Prostate gland (tissue), 2 donors: ENCODE results near the gene SEMA3F. TPM values are rescaled to one million over a fixed set of nuclear protein-coding genes. Genes with fewer than 3 reads are reported as not detected.

Experiments
- DNase-seq: peaks from one replicate; pipeline ENCODE4 v3.0.0-alpha.2; 2019; ENCODE audit warnings: low spot score
- H3K27ac ChIP-seq, 2 donors: fragments of 200-600 bp; sonication (generic); 2 replicates each; pipeline ENCODE4 v1.5.1; 2017 to 2019
- H3K27me3 ChIP-seq: fragments of 200-600 bp; sonication (generic); replicated peaks from 2 replicates; pipeline ENCODE4 v1.5.1; 2019; ENCODE audit not compliant: insufficient read depth
- H3K36me3 ChIP-seq, 2 donors: fragments of 200-600 bp; sonication (generic); 1 replicate in 1 of 2; 2 replicates in 1 of 2; pipeline versions ENCODE4 v1.5.1 to v1.8.1; 2017 to 2019
- H3K4me1 ChIP-seq: fragments of 200-600 bp; sonication (generic); replicated peaks from 2 replicates; pipeline ENCODE4 v1.5.1; 2019
- H3K4me3 ChIP-seq, 2 donors: fragments of 200-600 bp; sonication (generic); 2 replicates each; pipeline ENCODE4 v1.5.1; 2017 to 2019
- H3K9me3 ChIP-seq: fragments of 200-600 bp; sonication (generic); 2 replicates; pipeline ENCODE4 v1.5.1; 2017
- CTCF ChIP-seq, 4 experiments: fragments of 200-600 bp in 2 of 4; fragments of 450-650 bp in 2 of 4; sonication (generic) in 2 of 4; IDR thresholded peaks; 1 replicate in 3 of 4; 2 replicates in 1 of 4; pipeline ENCODE4 v1.5.1; 2016 to 2019; ENCODE audit warnings: antibody characterized with exemption in 4 of 4, mild to moderate bottlenecking in 2 of 4, moderate library complexity in 2 of 4
- POLR2A ChIP-seq: fragments of 450-650 bp; IDR thresholded peaks from one replicate; pipeline ENCODE4 v1.6.1; 2016; ENCODE audit warnings: antibody characterized with exemption, mild to moderate bottlenecking
- POLR2AphosphoS5 ChIP-seq: sonication (generic); formaldehyde crosslinking; IDR thresholded peaks from one replicate; pipeline ENCODE4 v1.6.1; 2017; ENCODE audit warnings: antibody characterized with exemption
- WGBS: methylation state at CpG from one replicate; pipeline ENCODE4 v1.1.5; 2018; 5-methylcytosine and 5-hydroxymethylcytosine counted together
- intact Hi-C: fragments of 100-400 bp; cut with DNase I; formaldehyde crosslinking; loops from one replicate; pipeline ENCODE4 v1.14.2; 2022
- total RNA-seq, 2 donors: library from RNA; depleted of rRNA; stranded (reverse); fragments of >200 nt; gene quantifications; one replicate each; pipeline ENCODE4 v1.1.0, GENCODE V29; 2016

The SEMA3F gene
- total RNA-seq, 2 donors from 2014 or later, result 43.3 to 71.8 TPM

GRCh38 chr3:50174947-50175524 is 19.9 kb downstream of the SEMA3F start:
- TF ChIP-seq CTCF (IDR thresholded peaks at IDR 0.05) (no peak), POLR2A (no peak), POLR2AphosphoS5 (no peak)
- no peaks in the 10 kb centered on the region for H3K36me3 ChIP-seq
- intact Hi-C loops, result no loop called here
- no peaks in the 10 kb centered on the region for H3K27me3 ChIP-seq
- WGBS, result 94% methylated on average over 17 of the region's 17 CpGs
- no peak overlapping the region for H3K4me3 ChIP-seq
- H3K27ac ChIP-seq, result no peak overlapping the region
- H3K4me1 ChIP-seq, result peaks cover 8% of the 10 kb centered on the region
- no peaks in the 10 kb centered on the region for H3K9me3 ChIP-seq
- no peak for DNase-seq

- no peak for DNase-seq
- intact Hi-C loops, result no loop called here
- Histone ChIP-seq H3K9me3 (no peaks in the 10 kb centered on the region), H3K27ac (no peak overlapping the region), H3K27me3 (no peaks in the 10 kb centered on the region), H3K36me3 (no peaks in the 10 kb centered on the region), H3K4me3 (no peak overlapping the region), H3K4me1 (no peaks in the 10 kb centered on the region)
- no peak for TF ChIP-seq POLR2A
- TF ChIP-seq CTCF (IDR thresholded peaks at IDR 0.05), result no peak
- TF ChIP-seq POLR2AphosphoS5, result no peak
- WGBS, result 86% methylated on average over 2 of the region's 2 CpGs
Measured at GRCh38 chr3:50177346-50177745, 22.2 kb downstream of the SEMA3F start.

- H3K36me3 ChIP-seq, result no peaks in the 10 kb centered on the region
- WGBS, result 20% methylated on average over 2 of the region's 2 CpGs
- intact Hi-C loops, result no loop called here
- no peak for TF ChIP-seq CTCF (IDR thresholded peaks at IDR 0.05)
- no peak for TF ChIP-seq POLR2AphosphoS5
- TF ChIP-seq POLR2A, result no peak
- H3K27me3 ChIP-seq, result no peaks in the 10 kb centered on the region
- no peaks in the 10 kb centered on the region for H3K4me1 ChIP-seq
- no peak overlapping the region for H3K27ac ChIP-seq
- no peaks in the 10 kb centered on the region for H3K9me3 ChIP-seq
- DNase-seq, result no peak
- H3K4me3 ChIP-seq, result no peak overlapping the region
Measured at GRCh38 chr3:50179710-50180109, 24.6 kb downstream of the SEMA3F start.

GRCh38 chr3:50181985-50182384 is 26.9 kb downstream of the SEMA3F start:
- TF ChIP-seq CTCF (IDR thresholded peaks at IDR 0.05) (no peak), POLR2AphosphoS5 (no peak), POLR2A (no peak)
- DNase-seq, result no peak
- no peaks in the 10 kb centered on the region for H3K4me1 ChIP-seq
- WGBS, result 92% methylated on average over 5 of the region's 5 CpGs
- H3K9me3 ChIP-seq, result no peaks in the 10 kb centered on the region
- no peak overlapping the region for H3K27ac ChIP-seq
- no peaks in the 10 kb centered on the region for H3K36me3 ChIP-seq
- no peaks in the 10 kb centered on the region for H3K27me3 ChIP-seq
- intact Hi-C loops, result no loop called here
- H3K4me3 ChIP-seq, result no peak overlapping the region

GRCh38 chr3:50182533-50183099 is 27.5 kb downstream of the SEMA3F start:
- intact Hi-C loops, result no loop called here
- no peaks in the 10 kb centered on the region for H3K36me3 ChIP-seq
- H3K4me1 ChIP-seq, result no peaks in the 10 kb centered on the region
- no peak overlapping the region for H3K4me3 ChIP-seq
- DNase-seq, result no peak
- H3K27me3 ChIP-seq, result no peaks in the 10 kb centered on the region
- H3K9me3 ChIP-seq, result no peaks in the 10 kb centered on the region
- no peak overlapping the region for H3K27ac ChIP-seq
- 89% methylated on average over 19 of the region's 26 CpGs for WGBS
- TF ChIP-seq POLR2A, result no peak
